Rectal smooth muscle tissue (tissue), 1 donor: ENCODE data around the gene LRCH1.

Experiments
- H3K27ac ChIP-seq: one replicate; pipeline ENCODE4 v1.7.0; 2013; ENCODE audit warnings: low read depth, low read length, inconsistent platforms
- H3K27me3 ChIP-seq: one replicate; pipeline ENCODE4 v1.7.0; 2013; ENCODE audit warnings: low read length; ENCODE audit not compliant: control insufficient read depth, insufficient read depth
- H3K36me3 ChIP-seq: one replicate; pipeline ENCODE4 v1.7.0; 2013; ENCODE audit warnings: low read length; ENCODE audit not compliant: control insufficient read depth, insufficient read depth
- H3K4me1 ChIP-seq: one replicate; pipeline ENCODE4 v1.7.0; 2013; ENCODE audit warnings: low read length; ENCODE audit not compliant: control insufficient read depth, insufficient read depth
- H3K4me3 ChIP-seq: one replicate; pipeline ENCODE4 v1.7.0; 2013; ENCODE audit warnings: low read length
- H3K9ac ChIP-seq: one replicate; pipeline ENCODE4 v1.7.0; 2013; ENCODE audit warnings: low read length

The LRCH1 gene

DNA sequence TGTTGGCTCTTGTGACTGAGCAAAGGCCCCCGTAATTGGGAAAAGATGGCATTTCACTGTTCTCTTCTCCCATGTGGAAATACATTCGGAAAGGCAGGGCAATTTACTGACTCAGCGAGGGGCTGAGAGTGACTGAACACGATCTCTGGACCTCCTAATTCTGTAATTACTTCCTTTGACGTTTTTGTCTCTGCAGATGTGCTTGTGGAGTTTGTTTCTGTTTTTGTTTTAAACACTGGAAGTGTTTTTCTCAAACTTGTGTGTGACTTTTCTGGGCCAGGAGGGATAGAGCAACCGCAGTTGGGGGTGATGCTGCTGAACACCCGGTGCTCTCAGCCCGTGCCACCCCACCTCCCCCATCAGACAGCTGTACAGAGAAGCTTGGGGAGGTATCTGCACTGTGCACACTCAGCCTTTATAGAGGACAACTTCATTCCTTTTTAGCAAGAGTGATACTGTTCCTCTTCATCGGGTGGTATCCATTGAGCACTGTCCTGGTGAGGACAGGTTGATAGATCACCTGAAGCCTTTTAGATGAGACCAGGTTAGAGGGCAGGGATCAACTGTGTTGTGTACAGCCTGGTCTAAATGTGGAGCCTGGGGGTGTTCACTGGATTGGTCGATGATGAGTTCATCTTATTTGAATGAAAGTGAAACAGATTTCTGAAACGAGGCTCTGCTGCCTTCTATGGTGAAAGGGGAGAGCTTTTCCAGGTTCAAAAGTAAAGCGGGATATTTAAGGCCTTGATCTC lies 126.6 kb downstream of the LRCH1 start:
- no peaks in the 10 kb centered on the region for H3K36me3 ChIP-seq
- H3K27ac ChIP-seq = peak overlapping the region; percentile 79
- H3K27me3 ChIP-seq = no peaks in the 10 kb centered on the region
- H3K4me3 ChIP-seq = peak overlapping the region; percentile 51
- H3K4me1 ChIP-seq = peaks cover 8% of the 10 kb centered on the region
- no peak overlapping the region for H3K9ac ChIP-seq

DNA sequence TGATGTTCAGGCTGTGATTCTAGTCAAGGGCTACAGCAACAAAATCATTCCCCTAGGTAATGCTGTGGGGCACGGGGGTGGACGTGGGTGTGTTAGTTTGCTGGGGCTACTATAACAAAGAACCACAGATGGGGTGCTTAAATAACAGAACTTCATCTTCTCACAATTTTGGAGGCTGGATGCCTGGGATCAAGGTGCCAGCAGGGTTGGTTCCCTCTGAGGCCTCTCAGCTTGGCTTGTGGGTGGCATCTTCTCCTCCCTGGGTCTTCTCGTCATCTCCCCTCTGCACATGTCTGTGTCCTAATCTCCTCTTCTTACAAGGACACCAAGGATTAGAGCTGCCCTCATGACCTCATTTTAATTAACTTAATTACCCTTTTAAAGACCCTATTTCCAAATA lies 129.0 kb downstream of the LRCH1 start:
- Histone ChIP-seq H3K36me3 (no peaks in the 10 kb centered on the region), H3K4me3 (no peak overlapping the region), H3K9ac (no peak overlapping the region), H3K27ac (no peak overlapping the region), H3K4me1 (peaks cover 11% of the 10 kb centered on the region), H3K27me3 (no peaks in the 10 kb centered on the region)

DNA sequence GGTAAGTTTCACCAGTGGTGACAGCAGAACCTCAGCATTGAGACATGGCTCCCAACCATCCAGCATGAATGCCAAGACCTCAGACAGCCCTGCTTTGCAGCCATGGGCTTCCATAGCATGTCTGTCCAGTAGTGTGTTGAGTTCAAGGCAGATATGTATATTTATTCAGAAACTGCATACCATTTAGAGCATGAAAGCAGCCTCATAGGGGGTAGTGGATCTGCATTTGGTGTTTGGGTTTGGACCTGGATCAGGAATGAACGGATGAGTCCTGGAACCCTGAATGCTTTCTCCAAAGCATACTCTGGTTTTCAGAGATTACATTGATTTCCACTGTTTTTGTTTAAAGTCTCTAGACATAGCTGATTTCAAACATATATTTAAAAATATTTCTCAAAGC lies 129.7 kb downstream of the LRCH1 start:
- Histone ChIP-seq H3K4me3 (no peak overlapping the region), H3K27ac (no peak overlapping the region), H3K27me3 (no peaks in the 10 kb centered on the region), H3K9ac (no peak overlapping the region), H3K36me3 (no peaks in the 10 kb centered on the region), H3K4me1 (peaks cover 11% of the 10 kb centered on the region)

DNA sequence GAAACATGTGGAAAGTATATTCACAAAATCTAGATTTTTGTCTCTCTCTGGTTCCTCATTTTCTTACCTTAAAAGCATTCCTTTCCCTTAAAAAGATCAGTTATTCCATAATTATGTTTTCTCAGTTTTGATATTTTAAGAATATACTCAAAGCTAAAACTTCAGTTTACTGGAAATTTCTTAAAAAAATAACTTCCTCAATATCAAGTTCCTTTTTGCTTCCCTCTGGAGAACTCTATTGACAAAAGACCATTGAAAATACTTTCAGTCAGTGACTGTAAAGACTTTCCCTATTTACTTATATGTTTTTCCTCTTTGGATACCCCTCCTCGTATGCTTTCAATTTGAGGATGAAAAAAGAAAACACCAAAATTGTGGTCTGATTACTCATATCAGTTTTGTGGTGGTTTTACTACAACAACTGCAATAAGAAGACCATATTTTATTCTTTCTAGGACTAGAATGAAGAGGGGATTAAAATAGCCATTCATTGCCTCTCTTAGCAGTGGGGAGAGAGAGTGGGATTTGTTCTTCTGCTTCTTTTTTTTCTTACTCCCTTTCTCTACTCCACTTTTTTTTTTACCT lies 130.8 kb downstream of the LRCH1 start:
- no peak overlapping the region for H3K9ac ChIP-seq
- H3K27me3 ChIP-seq = no peaks in the 10 kb centered on the region
- H3K4me1 ChIP-seq = peaks cover 11% of the 10 kb centered on the region
- no peak overlapping the region for H3K27ac ChIP-seq
- no peaks in the 10 kb centered on the region for H3K36me3 ChIP-seq
- H3K4me3 ChIP-seq = no peak overlapping the region

DNA sequence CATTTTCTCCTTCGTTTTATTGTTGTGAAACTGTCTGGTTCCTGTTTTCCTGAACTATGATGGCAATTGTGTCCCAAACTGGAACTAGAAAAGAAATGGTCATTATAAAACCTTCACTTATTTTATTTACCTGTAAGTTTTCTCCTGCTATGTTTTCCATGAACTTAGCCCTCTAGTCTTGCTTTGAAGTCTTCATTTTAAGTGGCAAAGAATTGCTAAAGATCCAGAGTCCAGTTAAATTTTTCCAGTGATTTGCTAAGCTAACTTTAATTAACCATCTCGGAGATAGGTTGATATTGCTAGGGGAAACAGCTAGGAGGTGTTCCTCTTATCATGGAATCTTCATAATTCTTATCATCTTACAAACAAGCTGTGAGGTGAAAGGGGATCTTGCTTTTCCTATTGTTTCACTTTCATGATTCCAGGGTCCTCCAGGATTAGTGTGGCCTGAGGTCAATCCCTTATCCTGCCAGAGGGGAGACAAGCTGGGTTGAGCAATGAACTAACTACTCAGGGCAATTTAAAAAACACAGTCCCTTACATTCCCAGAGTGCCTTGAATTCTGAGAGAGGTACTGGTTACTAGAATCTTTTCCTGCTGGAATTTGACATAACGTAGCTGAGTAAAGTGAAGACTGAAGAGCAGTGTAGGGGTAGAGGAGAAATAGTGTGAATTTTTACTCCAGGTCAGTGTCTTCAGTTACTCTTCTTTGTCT lies 131.5 kb downstream of the LRCH1 start:
- Histone ChIP-seq H3K36me3 (no peaks in the 10 kb centered on the region), H3K4me3 (no peak overlapping the region), H3K9ac (no peak overlapping the region), H3K27me3 (no peaks in the 10 kb centered on the region), H3K4me1 (peaks cover 11% of the 10 kb centered on the region), H3K27ac (peak overlapping the region; percentile 18)

DNA sequence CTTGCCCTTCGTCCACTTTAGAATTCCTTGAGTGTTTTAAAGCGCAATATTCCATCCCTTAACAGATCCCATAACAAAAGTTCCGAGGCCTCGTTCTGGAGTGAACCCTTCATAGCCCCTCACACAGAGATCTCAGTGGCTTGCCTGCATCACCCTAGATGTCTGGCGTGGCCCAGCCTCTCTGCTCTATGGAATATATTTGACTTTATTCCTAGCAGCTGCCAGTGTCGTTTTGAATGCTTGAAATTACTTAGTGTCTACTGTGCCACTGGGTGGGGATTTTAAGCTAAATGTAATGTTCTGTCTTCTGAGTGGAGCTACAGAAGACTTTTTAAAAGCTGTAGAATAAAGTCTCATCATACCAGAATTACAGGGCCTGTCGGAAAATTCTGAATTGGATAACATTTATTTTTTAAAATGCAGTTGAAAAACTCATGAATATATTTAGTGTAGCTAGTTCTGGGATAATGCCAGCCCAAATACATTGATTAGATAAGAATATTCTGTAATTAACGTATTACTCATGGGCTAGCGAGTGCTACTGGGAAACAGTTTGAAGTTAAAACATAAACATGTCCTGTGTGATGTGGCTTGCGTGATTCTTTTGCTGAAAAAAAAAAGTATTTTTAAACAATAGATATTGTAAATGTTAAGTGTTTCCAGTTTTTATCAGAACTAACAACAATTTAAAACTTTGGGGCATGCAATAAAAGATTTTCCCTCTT lies 132.2 kb downstream of the LRCH1 start:
- no peaks in the 10 kb centered on the region for H3K27me3 ChIP-seq
- no peaks in the 10 kb centered on the region for H3K36me3 ChIP-seq
- H3K27ac ChIP-seq = peak overlapping the region; percentile 18
- H3K9ac ChIP-seq = no peak overlapping the region
- H3K4me3 ChIP-seq = no peak overlapping the region
- peaks cover 6% of the 10 kb centered on the region for H3K4me1 ChIP-seq

DNA sequence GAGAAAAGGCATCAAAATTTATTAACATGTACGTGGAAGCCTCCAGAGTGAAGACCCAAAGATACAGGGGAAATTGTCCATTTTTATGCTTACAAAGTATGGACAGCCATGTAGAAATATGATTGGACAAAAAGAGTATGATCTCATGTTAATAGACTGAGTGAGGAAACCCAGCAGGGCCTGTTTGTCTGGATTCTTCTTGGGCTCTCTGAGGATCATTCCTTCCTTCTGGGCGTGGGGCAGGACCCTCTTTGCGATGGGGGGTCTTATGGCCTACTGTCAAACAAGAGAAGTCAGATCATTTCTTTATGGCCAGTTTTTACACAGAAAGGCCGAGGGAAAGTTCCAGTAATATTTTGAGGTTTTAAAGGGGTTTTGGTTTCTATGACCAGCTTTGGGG lies 133.2 kb downstream of the LRCH1 start:
- H3K4me3 ChIP-seq = no peak overlapping the region
- no peak overlapping the region for H3K27ac ChIP-seq
- no peaks in the 10 kb centered on the region for H3K27me3 ChIP-seq
- H3K9ac ChIP-seq = no peak overlapping the region
- H3K36me3 ChIP-seq = no peaks in the 10 kb centered on the region
- peaks cover 3% of the 10 kb centered on the region for H3K4me1 ChIP-seq

DNA sequence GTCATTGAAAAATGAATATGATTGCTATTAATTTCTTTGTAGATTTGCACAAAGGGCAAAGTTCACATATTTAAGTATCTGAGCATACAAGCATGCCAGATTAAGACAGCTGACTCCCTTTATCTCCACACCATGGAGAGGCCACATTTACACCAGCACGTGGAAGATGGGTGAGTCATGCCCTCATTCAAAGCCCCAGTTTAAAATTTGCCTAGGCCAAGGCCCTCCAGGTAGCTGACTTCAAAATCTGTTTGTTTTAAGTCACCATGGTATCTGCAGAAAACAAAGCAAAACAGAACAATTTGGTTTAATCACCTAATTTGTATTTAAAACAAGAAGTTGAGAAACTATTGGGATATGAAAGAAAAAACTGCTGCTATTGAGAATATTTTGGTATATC lies 134.8 kb downstream of the LRCH1 start:
- H3K36me3 ChIP-seq = no peaks in the 10 kb centered on the region
- H3K27ac ChIP-seq = no peak overlapping the region
- peaks cover 3% of the 10 kb centered on the region for H3K4me1 ChIP-seq
- no peak overlapping the region for H3K9ac ChIP-seq
- no peak overlapping the region for H3K4me3 ChIP-seq
- H3K27me3 ChIP-seq = no peaks in the 10 kb centered on the region

DNA sequence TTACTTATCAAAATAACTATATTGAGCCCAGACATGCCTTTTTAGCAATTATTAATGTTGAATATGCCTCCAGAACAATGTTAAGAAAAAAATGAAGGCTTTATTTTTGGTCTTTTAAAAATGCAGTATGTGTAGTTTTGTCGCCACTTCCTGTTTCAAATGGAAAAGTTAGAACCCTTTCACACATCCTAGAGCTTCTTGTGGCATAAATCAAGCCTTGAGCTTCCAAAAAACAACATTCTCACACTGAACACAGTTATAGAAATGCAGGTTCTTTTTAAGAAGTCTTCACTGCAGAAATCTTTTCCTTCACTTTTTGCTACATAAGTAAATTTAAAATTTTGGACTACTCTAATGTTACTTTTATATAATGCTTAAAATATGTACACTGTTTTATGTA lies 135.3 kb downstream of the LRCH1 start:
- H3K27ac ChIP-seq = no peak overlapping the region
- H3K36me3 ChIP-seq = no peaks in the 10 kb centered on the region
- no peak overlapping the region for H3K9ac ChIP-seq
- H3K4me1 ChIP-seq = peaks cover 3% of the 10 kb centered on the region
- H3K4me3 ChIP-seq = no peak overlapping the region
- H3K27me3 ChIP-seq = no peaks in the 10 kb centered on the region

DNA sequence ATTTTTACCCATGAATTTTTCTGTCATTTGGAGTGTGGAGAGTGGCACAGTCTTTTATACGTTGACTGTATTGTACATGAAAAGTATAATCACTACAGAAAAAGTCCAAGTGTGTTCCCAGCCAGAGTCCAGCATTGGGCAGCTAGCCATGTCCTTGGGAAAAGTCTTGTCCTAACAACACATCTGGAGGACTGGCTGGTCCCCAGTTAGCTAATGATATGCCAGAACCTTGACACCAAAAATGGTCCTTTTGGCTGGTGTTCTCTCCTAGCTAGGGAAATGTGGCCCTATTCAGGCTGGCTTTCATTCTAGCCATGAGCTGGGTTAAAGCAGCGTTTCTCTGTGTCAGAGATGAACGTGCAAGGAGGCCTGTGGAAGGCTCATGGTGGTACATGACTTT lies 145.0 kb downstream of the LRCH1 start:
- H3K27me3 ChIP-seq = no peaks in the 10 kb centered on the region
- H3K4me3 ChIP-seq = no peak overlapping the region
- H3K27ac ChIP-seq = peak overlapping the region; percentile 61
- no peak overlapping the region for H3K9ac ChIP-seq
- H3K36me3 ChIP-seq = peaks cover 7% of the 10 kb centered on the region
- peaks cover 15% of the 10 kb centered on the region for H3K4me1 ChIP-seq

DNA sequence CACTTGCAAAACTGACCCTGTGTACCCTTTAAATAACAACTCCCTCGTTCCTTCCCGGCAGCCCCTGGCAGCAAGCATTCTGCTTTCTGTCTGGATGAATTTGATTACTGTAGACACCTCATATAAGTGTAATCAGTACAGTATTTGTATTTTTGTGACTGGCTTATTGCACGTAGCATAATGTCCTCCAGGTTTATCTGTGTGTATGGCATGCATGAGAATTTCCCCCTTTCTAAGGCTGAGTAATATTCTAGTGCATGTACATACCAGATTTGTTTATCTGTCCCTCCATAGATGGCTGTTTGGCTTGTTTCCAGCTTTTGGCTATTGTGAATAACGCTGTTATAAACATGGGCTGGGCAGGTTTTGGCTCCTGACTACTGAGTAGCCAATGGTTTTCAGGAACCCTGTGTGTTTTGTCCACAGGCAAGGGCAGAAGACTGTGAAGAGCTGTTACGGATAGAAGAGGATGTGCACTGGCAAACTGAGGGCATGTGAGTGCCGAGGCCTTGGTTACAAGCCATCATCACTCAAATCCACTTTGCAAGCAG lies 146.0 kb downstream of the LRCH1 start:
- Histone ChIP-seq H3K27ac (peak overlapping the region; percentile 51), H3K4me3 (no peak overlapping the region), H3K27me3 (no peaks in the 10 kb centered on the region), H3K36me3 (peaks cover 7% of the 10 kb centered on the region), H3K4me1 (peaks cover 15% of the 10 kb centered on the region), H3K9ac (no peak overlapping the region)

DNA sequence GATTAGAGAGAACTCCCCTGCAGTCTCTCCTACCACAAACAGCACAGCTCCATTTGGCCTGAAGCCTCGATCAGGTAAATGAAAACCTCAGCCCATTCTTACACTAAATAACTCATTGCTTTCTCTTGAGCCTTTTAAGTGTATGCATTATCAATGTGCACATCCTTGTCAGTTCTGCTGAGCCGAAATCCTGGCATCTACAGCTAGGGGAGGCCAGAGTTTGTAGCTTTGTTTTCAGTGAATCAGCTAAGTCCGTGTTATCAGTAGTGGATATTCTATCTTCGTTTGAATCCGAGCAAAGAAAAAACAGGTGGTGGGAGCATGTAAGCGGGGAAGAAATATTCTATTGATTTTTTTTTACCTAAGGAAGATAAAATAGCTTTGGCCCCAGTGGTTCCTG lies 159.6 kb downstream of the LRCH1 start:
- Histone ChIP-seq H3K9ac (no peak overlapping the region), H3K4me1 (no peaks in the 10 kb centered on the region), H3K27ac (no peak overlapping the region), H3K4me3 (no peak overlapping the region), H3K27me3 (no peaks in the 10 kb centered on the region), H3K36me3 (peaks cover 14% of the 10 kb centered on the region)
